ENCODE data around the gene NLGN4X.

The NLGN4X gene

DNA sequence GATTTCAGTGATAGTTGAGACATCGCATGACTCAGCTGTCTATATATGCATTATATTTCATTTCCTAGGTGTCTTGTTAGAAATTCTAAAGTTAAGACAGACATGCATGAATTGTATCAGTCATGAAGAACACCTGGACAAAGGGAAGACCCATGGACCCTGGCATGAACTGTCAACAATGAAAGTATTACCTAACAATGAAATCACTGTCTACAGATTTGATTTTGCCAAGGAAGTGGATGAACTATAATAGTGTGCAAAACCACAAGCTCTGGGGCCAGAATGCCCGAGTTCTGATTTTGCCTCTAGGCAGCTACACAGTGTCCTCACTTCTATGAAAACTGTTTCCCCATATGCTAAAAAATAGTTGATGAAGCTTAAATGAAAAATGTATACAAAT, 386.1 kb downstream of the NLGN4X start:
- POLR2A ChIA-PET: no interaction called here
- DNase-seq (ENCODE audit: extremely low spot score): no peak
- CTCF ChIA-PET: no interaction called here
- TF ChIP-seq ELF4 (IDR thresholded peaks at IDR 0.05) (no peak), ZNF384 (IDR thresholded peaks at IDR 0.05) (no peak), FOXK2 (IDR thresholded peaks at IDR 0.05) (no peak), CTBP1 (IDR thresholded peaks at IDR 0.05; ENCODE audit: borderline replicate concordance) (no peak), SP1 (IDR thresholded peaks at IDR 0.05) (no peak), NFRKB (IDR thresholded peaks at IDR 0.05) (no peak), SUZ12 (IDR thresholded peaks at IDR 0.05) (no peak), FOXA1 (IDR thresholded peaks at IDR 0.05) (no peak), ARNT (IDR thresholded peaks at IDR 0.05) (no peak), HDGF (IDR thresholded peaks at IDR 0.05; ENCODE audit: borderline replicate concordance) (no peak), BHLHE40 (IDR thresholded peaks at IDR 0.05; ENCODE audit: borderline replicate concordance) (no peak), L3MBTL2 (conservative IDR thresholded peaks at IDR 0.05) (no peak), FOXM1 (IDR thresholded peaks at IDR 0.05; ENCODE audit: borderline replicate concordance) (no peak), TARDBP (IDR thresholded peaks at IDR 0.05) (no peak), LEF1 (IDR thresholded peaks at IDR 0.05; ENCODE audit: borderline replicate concordance) (no peak)
- TF ChIP-seq, protein P1, sequence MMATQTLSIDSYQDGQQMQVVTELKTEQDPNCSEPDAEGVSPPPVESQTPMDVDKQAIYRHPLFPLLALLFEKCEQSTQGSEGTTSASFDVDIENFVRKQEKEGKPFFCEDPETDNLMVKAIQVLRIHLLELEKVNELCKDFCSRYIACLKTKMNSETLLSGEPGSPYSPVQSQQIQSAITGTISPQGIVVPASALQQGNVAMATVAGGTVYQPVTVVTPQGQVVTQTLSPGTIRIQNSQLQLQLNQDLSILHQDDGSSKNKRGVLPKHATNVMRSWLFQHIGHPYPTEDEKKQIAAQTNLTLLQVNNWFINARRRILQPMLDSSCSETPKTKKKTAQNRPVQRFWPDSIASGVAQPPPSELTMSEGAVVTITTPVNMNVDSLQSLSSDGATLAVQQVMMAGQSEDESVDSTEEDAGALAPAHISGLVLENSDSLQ (IDR thresholded peaks at IDR 0.05): no peak
